ENCODE data around the gene CDC42BPB.

CDC42BPB gene

DNA sequence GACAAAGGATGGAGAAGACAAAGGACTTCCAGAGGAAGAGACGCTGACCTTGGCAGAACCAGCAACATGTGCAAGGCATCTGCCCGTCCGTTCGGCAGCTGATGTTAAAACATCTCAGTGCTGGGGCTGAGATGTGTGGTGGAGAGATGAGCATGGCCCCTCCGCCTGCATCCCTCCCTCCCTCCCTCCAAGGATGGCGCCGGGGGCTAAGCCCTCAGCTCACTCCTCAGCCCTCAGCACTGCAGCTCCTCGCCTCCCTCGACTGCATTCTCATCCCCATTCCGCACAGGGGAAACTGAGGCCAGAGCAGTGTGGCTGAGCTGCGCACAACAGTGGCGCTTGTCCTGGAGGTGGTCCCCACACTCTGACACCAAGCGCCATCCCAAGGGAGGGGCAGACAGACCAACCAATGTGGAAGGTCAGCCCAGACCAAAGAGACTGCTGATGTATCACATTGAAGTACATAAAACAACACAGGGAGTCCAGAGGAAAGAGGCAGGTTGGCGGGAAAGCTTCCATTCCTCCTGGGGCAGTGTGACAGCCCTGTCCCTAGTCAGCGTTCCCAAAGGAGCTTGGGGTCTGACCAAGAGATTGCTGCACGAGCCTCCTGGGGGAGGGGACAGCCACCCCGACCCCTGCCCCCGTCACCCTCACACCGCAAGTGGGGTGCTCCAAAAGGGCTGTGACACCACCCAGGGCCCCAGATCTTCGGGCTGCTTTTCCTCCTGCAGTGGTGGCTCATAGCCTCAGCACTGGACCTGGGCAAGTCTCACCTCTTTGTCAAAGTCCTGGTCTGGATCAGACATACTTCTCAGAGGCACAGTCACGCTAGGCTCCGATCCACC lies 119.8 kb downstream of the CDC42BPB start:
- Histone ChIP-seq H3K4me3 (ENCODE audit: low read length) (no peak overlapping the region), H3K36me3 (ENCODE audit: insufficient read depth, low read length) (peaks cover 60% of the 10 kb centered on the region), H2AFZ (ENCODE audit: low read depth, low read length) (no peak overlapping the region), H3K27me3 (ENCODE audit: insufficient read depth, low read length) (no peaks in the 10 kb centered on the region), H3K9me3 (ENCODE audit: low read length) (no peaks in the 10 kb centered on the region), H3K4me1 (ENCODE audit: insufficient read depth, low read length) (no peaks in the 10 kb centered on the region)

DNA sequence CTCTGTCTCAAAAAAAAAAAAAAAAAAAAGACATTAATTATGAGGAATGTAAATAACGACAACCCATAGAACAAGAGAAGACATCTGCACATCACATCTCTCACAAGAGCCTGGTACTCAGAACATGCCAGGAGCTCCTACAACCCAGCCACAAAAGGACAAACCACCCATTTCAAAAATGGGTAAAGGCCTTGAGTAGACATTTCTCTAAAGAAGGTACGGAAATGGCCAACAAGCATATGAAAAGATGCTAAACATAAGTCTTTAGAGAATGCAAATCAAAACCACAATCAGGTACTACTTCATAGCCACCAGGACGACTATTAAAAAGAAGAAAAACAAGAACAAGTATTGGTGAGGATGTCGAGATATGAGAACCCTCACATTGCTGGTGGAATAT lies 121.6 kb downstream of the CDC42BPB start:
- Histone ChIP-seq H3K4me3 (ENCODE audit: low read length) (no peak overlapping the region), H3K36me3 (ENCODE audit: insufficient read depth, low read length) (peaks cover 46% of the 10 kb centered on the region), H3K9me3 (ENCODE audit: low read length) (peaks cover 2% of the 10 kb centered on the region), H3K27me3 (ENCODE audit: insufficient read depth, low read length) (no peaks in the 10 kb centered on the region), H2AFZ (ENCODE audit: low read depth, low read length) (no peak overlapping the region), H3K4me1 (ENCODE audit: insufficient read depth, low read length) (no peaks in the 10 kb centered on the region)

DNA sequence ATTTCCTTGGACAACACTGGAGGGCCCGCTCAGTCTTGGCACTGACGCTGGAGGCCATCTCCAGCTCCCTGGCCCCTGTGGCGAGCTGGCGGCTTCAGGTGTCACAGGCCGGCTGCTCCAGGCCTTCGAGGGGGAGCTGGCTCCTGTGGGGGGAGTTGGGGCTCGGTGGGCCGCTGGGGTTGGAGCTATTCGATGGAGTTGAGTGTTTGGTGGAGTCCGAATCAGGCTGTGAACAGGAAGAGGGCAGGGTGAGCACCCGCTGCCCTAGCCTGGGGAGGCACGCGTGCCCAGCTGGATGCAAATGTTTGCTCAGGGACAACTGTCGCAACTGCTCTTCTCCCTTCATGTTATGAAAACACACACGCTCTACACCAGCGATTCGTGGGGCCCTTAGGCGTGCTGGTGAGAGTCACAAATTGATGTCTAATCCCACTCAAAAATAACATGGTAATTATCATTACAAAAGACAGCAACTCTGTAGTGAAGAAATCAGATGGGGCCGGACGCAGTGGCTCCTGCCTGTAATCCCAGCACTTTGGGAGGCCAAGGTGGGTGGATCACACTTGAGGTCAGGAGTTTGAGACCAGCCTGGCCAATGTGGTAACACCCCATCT lies 123.6 kb downstream of the CDC42BPB start:
- Histone ChIP-seq H3K9me3 (ENCODE audit: low read length) (peaks cover 2% of the 10 kb centered on the region), H3K4me3 (ENCODE audit: low read length) (no peak overlapping the region), H2AFZ (ENCODE audit: low read depth, low read length) (no peak overlapping the region), H3K36me3 (ENCODE audit: insufficient read depth, low read length) (peaks cover 29% of the 10 kb centered on the region), H3K27me3 (ENCODE audit: insufficient read depth, low read length) (peaks cover 9% of the 10 kb centered on the region), H3K4me1 (ENCODE audit: insufficient read depth, low read length) (peaks cover 4% of the 10 kb centered on the region)

DNA sequence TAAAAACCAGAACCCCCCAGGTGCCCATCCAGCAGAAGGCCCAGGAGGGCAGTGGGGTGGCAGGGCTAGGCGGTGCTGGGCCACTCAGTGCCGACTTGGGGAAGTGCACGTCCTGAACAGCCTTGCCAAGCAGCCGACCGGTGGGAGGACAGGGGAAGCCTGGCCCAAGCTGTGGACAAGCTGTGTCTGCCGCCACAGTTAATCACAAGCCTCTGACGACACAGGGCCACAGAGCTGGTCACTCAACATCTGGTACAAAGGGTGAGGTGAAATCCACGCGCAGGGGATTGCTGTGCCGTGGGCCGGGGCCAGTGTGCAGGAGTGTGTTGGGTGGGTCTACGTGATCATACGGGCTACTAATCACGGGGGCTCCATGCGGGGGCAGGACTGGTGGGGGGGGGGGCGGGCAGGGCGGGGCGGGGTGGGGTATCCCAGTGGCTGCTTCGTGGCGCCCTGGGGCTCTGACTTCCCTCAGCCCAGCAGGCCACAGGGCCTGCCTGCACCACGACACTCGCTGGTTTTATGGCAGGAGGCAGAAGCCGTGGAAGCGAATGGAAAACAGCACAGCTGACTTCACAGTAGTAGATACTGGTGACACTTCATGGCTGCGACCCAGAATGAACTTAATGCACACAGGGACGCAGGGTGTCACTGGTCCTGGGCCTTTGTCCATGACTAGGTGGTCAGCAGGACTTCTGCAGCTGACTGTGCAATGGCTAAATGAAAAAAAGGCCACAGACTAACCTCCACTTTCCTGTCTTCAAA lies 124.7 kb downstream of the CDC42BPB start:
- H3K4me3 ChIP-seq (ENCODE audit: low read length) = no peak overlapping the region
- H3K27me3 ChIP-seq (ENCODE audit: insufficient read depth, low read length) = peaks cover 10% of the 10 kb centered on the region
- peaks cover 2% of the 10 kb centered on the region for H3K9me3 ChIP-seq (ENCODE audit: low read length)
- H3K4me1 ChIP-seq (ENCODE audit: insufficient read depth, low read length) = peaks cover 8% of the 10 kb centered on the region
- H3K36me3 ChIP-seq (ENCODE audit: insufficient read depth, low read length) = peaks cover 29% of the 10 kb centered on the region
- no peak overlapping the region for H2AFZ ChIP-seq (ENCODE audit: low read depth, low read length)

DNA sequence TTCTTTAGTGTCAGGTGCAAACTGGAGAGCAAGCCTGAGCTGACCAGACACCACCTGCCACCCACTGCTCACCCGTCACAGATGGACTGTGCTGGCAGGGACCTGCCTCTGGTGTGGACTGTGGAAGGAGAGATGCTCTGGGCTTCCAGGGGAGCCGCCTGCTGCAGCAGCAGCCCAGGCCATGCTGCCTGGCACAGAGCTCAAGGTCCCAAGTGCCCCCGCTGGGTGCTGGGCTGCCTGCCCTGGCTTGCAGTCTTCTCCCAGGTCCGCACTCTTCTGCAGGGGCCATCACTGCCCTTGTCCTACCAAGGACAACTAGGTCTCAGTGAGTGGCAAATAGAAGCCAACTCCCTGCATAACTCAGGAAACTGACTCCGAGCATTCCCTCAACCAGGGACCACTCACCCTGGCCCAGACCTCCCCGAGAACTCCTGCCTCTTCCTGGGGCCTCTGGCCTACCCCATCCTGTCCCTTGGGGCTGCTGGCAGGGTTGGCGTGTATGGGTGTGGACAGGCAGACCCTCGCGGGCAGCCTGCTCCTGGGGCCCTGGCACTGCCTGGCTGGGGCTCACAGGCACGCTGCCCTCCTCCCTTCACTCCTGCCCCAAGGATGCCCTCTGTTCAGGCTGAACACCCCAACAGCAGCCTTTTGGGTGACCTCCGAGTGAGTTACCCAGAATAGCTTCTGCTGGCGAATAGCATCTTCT lies 125.6 kb downstream of the CDC42BPB start:
- Histone ChIP-seq H3K27me3 (ENCODE audit: insufficient read depth, low read length) (peaks cover 15% of the 10 kb centered on the region), H2AFZ (ENCODE audit: low read depth, low read length) (no peak overlapping the region)

DNA sequence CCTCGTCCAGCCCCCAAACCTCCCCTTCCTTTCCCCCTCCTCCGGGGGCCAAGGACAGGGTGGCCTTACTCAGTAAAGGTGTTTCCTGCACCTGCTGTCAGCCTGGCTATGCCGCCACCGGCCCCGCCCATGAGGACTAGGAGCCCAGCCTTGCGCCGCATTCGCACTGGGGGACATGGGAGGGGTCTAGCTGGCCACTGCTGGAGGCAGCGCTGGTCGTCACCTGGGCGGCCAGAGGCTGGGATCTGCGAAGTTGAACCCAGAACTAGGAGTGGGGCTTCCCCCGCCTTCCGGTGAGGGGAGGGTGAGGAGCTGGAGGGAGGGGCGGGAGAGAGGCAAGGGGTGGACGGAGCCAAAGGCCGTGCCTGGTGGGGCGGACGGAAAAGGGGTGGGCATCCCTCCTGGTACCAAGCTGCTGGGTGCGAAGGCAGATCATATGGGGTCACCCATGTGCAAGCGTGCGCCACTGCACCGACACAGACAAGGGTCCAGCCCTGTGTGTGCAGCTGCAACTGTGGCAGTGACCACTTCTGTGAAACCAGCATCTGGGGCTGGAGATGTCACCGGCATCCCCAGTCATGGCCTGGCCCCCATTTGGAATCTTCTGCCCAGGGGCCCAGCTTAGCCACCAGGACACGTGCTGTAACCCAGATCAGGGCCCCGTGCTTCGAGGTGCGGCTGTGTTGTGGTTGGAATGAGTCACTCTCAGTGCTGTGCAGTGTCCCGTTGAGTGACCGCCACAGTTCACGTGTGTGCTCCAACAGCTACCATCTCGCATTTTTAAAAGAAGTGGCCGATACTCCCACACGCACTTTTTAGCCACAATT lies 126.4 kb downstream of the CDC42BPB start:
- peaks cover 15% of the 10 kb centered on the region for H3K36me3 ChIP-seq (ENCODE audit: insufficient read depth, low read length)
- peaks cover 10% of the 10 kb centered on the region for H3K4me1 ChIP-seq (ENCODE audit: insufficient read depth, low read length)
- no peak overlapping the region for H2AFZ ChIP-seq (ENCODE audit: low read depth, low read length)
- H3K27me3 ChIP-seq (ENCODE audit: insufficient read depth, low read length) = peaks cover 15% of the 10 kb centered on the region
- no peak overlapping the region for H3K4me3 ChIP-seq (ENCODE audit: low read length)
- peaks cover 2% of the 10 kb centered on the region for H3K9me3 ChIP-seq (ENCODE audit: low read length)

More for the DNA sequence above, 125.6 kb downstream of the CDC42BPB start:
- Histone ChIP-seq H3K4me1 (ENCODE audit: insufficient read depth, low read length) (peaks cover 8% of the 10 kb centered on the region), H3K9me3 (ENCODE audit: low read length) (peaks cover 2% of the 10 kb centered on the region), H3K4me3 (ENCODE audit: low read length) (no peak overlapping the region), H3K36me3 (ENCODE audit: insufficient read depth, low read length) (peaks cover 21% of the 10 kb centered on the region)

DNA sequence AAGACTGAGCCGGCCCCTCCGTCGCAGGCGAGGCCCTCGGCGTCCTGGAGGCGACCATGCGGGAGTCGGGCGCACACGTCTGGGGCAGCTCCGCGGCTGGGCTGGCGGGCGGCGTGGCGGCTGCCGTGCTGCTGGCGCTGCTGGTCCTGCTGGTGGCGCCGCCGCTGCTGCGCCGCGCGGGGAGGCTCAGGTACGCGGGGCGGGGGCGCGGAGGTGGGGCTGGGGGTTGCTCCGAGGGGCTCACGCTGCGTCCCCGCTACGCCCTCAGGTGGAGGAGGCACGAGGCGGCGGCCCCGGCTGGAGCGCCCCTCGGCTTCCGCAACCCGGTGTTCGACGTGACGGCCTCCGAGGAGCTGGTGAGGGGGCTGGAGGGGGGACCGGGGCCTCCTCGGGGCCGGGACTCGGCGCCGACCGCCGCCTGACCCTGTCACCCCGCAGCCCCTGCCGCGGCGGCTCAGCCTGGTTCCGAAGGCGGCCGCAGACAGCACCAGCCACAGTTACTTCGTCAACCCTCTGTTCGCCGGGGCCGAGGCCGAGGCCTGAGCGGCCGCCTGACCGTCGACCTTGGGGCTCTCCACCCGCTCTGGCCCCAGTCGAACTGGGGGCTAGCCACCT lies 127.1 kb downstream of the CDC42BPB start:
- H3K4me3 ChIP-seq (ENCODE audit: low read length) = no peak overlapping the region
- H3K27me3 ChIP-seq (ENCODE audit: insufficient read depth, low read length) = peaks cover 15% of the 10 kb centered on the region

DNA sequence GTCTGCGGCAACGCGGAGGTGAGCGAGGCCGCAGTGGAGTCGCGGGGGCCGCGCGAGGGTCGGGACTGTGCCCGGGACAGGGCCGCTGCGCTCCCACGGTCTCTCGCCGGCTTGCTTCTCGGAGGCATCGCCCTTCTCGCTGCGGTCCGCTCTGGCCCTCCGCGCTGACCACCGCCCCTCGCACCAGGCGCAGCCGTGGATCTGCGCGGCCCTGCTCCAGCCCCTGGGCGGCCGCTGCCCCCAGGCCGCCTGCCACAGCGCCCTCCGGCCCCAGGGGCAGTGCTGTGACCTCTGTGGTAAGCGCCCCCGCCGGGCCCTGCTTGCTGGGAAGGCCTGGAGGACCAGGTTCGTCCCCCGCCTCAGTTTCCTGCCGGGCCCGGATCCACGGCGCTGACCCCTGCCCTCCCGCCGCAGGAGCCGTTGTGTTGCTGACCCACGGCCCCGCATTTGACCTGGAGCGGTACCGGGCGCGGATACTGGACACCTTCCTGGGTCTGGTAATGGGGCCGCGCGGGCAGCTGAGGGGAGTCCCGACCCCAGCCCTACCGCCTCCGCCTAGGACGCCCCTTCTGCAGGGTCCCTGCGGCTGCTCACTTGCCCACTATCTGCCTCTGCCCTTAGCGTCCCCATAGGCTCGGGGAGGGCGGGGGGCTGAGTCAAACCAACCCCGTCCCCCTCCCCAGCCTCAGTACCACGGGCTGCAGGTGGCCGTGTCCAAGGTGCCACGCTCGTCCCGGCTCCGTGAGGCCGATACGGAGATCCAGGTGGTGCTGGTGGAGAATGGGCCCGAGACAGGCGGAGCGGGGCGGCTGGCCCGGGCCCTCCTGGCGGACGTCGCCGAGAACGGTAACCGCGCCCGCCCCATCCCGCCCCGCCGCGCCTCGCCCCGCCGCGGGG lies 127.9 kb downstream of the CDC42BPB start:
- Histone ChIP-seq H3K4me3 (ENCODE audit: low read length) (peak overlapping the region; percentile 32), H2AFZ (ENCODE audit: low read depth, low read length) (peak overlapping the region; percentile 32), H3K36me3 (ENCODE audit: insufficient read depth, low read length) (peaks cover 12% of the 10 kb centered on the region), H3K27me3 (ENCODE audit: insufficient read depth, low read length) (peaks cover 15% of the 10 kb centered on the region), H3K4me1 (ENCODE audit: insufficient read depth, low read length) (peaks cover 10% of the 10 kb centered on the region), H3K9me3 (ENCODE audit: low read length) (peaks cover 2% of the 10 kb centered on the region)

More for the DNA sequence above, 127.1 kb downstream of the CDC42BPB start:
- peaks cover 12% of the 10 kb centered on the region for H3K36me3 ChIP-seq (ENCODE audit: insufficient read depth, low read length)
- H2AFZ ChIP-seq (ENCODE audit: low read depth, low read length) = no peak overlapping the region
- peaks cover 10% of the 10 kb centered on the region for H3K4me1 ChIP-seq (ENCODE audit: insufficient read depth, low read length)
- peaks cover 2% of the 10 kb centered on the region for H3K9me3 ChIP-seq (ENCODE audit: low read length)

DNA sequence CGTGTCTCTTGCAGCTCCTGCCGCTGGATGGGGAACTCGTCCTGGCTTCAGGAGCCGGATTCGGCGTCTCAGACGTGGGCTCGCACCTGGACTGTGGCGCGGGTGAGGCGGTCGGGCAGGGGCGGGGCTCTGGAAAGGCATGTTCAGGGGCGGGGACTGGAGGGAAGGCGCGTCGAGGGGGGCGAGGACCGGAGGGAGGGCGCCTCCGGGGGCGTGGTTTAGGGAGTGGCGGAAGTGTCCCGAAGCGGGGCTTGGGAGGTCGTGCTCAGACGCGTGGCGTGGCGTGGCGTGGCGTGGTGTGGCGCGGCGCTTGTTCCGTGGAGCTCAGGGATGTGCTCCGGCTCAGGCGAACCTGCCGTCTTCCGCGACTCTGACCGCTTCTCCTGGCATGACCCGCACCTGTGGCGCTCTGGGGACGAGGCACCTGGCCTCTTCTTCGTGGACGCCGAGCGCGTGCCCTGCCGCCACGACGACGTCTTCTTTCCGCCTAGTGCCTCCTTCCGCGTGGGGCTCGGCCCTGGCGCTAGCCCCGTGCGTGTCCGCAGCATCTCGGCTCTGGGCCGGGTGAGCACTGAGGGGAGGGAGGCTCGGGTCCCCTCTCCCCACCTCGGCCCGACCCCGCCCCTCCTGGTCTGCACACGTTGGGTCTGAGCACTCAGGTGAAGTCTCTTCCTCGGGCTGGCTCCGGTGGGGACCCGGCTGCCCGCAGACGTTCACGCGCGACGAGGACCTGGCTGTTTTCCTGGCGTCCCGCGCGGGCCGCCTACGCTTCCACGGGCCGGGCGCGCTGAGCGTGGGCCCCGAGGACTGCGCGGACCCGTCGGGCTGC lies 128.7 kb downstream of the CDC42BPB start:
- Histone ChIP-seq H3K9me3 (ENCODE audit: low read length) (peaks cover 2% of the 10 kb centered on the region), H3K36me3 (ENCODE audit: insufficient read depth, low read length) (peaks cover 8% of the 10 kb centered on the region), H3K4me3 (ENCODE audit: low read length) (peak overlapping the region; percentile 32), H2AFZ (ENCODE audit: low read depth, low read length) (peak overlapping the region; percentile 74), H3K4me1 (ENCODE audit: insufficient read depth, low read length) (peaks cover 10% of the 10 kb centered on the region), H3K27me3 (ENCODE audit: insufficient read depth, low read length) (peaks cover 15% of the 10 kb centered on the region)

DNA sequence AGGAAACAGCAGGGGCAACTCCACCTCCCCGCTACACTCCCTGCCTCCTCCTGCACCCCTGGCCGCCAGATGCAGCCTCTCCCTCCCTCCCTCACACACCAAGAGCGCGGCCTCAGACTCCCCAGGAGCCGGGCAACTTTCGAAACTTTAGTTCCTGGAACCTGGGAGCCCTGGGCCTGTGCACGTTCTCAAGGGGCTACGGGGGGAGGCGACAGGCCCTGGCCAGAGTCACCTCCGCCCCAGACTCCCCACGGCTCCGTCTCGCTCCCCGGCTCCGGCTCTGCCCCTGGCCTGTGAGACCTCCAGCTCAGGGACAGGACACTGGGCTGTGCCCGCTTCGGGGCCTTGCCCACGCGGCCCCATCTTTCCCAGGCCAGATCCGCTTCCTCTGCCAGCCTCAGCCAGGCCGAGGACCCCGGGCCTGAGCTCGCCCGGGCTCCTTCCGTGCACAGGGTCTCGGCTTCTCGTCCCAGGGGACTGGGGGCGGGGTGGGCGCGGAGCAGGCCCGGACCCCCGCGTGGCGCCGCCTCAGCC lies 129.4 kb downstream of the CDC42BPB start:
- Histone ChIP-seq H3K36me3 (ENCODE audit: insufficient read depth, low read length) (peaks cover 2% of the 10 kb centered on the region), H3K4me1 (ENCODE audit: insufficient read depth, low read length) (peaks cover 10% of the 10 kb centered on the region), H3K4me3 (ENCODE audit: low read length) (peak overlapping the region; percentile 32), H2AFZ (ENCODE audit: low read depth, low read length) (peak overlapping the region; percentile 74), H3K9me3 (ENCODE audit: low read length) (peaks cover 4% of the 10 kb centered on the region), H3K27me3 (ENCODE audit: insufficient read depth, low read length) (peaks cover 15% of the 10 kb centered on the region)
